Measurements from ENCODE around the gene FOCAD.

- TF ChIP-seq CTCF (IDR thresholded peaks at IDR 0.05) (no peak), EZH2 (IDR thresholded peaks at IDR 0.05; ENCODE audit: borderline replicate concordance, insufficient read depth, low read depth, low read length, poor library complexity, severe bottlenecking) (no peak)
Observed at GRCh38 chr9:20940447-20941173, 256.6 kb downstream of the FOCAD start.
